ENCODE data around the gene ZBTB3.

Gene ZBTB3

GRCh38 chr11:62782753-62783152, 28.8 kb upstream of the ZBTB3 start:
- no peak overlapping the region for H3K4me3 ChIP-seq (ENCODE audit: low read depth, low read length)
- ChIA-PET CTCF (no interaction called here), POLR2A (no interaction called here)
- no peaks in the 10 kb centered on the region for H3K9me3 ChIP-seq (ENCODE audit: control insufficient read depth, insufficient read depth, low read depth, low read length)
- no peak overlapping the region for H3K27ac ChIP-seq (ENCODE audit: extremely low read depth, low read depth, low read length)
- no peaks in the 10 kb centered on the region for H3K4me1 ChIP-seq (ENCODE audit: control insufficient read depth, insufficient read depth, low read length)
- H3K36me3 ChIP-seq (ENCODE audit: control insufficient read depth in 2 of 2, insufficient read depth in 1 of 2, low read length in 2 of 2), result peaks cover 0 to 42% of the 10 kb centered on the region in 2 experiments; a peak in 2 of 3 replicates
- TF ChIP-seq ZNF660 (tag by site-specific recombination; IDR thresholded peaks at IDR 0.05), result no peak
- TF ChIP-seq ZNF792 (tag by site-specific recombination; IDR thresholded peaks at IDR 0.05), result no peak
- TF ChIP-seq ZNF146 (tag by site-specific recombination; IDR thresholded peaks at IDR 0.05), result no peak
- TF ChIP-seq ZNF626 (tag by site-specific recombination; IDR thresholded peaks at IDR 0.05), result no peak
- TF ChIP-seq ZBTB10 (tag by site-specific recombination; IDR thresholded peaks at IDR 0.05), result no peak
- TF ChIP-seq ZBTB17 (tag by site-specific recombination; IDR thresholded peaks at IDR 0.05), result no peak
- no peak for TF ChIP-seq HIC1 (tag by site-specific recombination; IDR thresholded peaks at IDR 0.05)
- no peak for TF ChIP-seq ZNF184 (tag by site-specific recombination; IDR thresholded peaks at IDR 0.05)
- TF ChIP-seq ZNF544 (tag by site-specific recombination; IDR thresholded peaks at IDR 0.05), result no peak
- TF ChIP-seq ZNF324 (tag by site-specific recombination; IDR thresholded peaks at IDR 0.05), result no peak

GRCh38 chr11:62778441-62778840, 24.5 kb upstream of the ZBTB3 start:
- H3K9me3 ChIP-seq (ENCODE audit: control insufficient read depth, insufficient read depth, low read depth, low read length), result no peaks in the 10 kb centered on the region
- no peaks in the 10 kb centered on the region for H3K4me1 ChIP-seq (ENCODE audit: control insufficient read depth, insufficient read depth, low read length)
- ChIA-PET CTCF (no interaction called here), POLR2A (interaction anchor here (0.6 kb wide), 1 partner anchor 79 kb away, joined by 6 read pairs; no protein-coding TSS in a partner anchor)
- no peak overlapping the region for H3K4me3 ChIP-seq (ENCODE audit: low read depth, low read length)
- H3K36me3 ChIP-seq (ENCODE audit: control insufficient read depth in 2 of 2, insufficient read depth in 1 of 2, low read length in 2 of 2), result peaks cover 0 to 64% of the 10 kb centered on the region in 2 experiments; a peak in 2 of 3 replicates
- no peak overlapping the region for H3K27ac ChIP-seq (ENCODE audit: extremely low read depth, low read depth, low read length)
- TF ChIP-seq ZBTB10 (tag by site-specific recombination; IDR thresholded peaks at IDR 0.05) (no peak), MYNN (tag by site-specific recombination; IDR thresholded peaks at IDR 0.05; ENCODE audit: borderline replicate concordance) (no peak), ZNF16 (tag by site-specific recombination; IDR thresholded peaks at IDR 0.05; ENCODE audit: low read depth) (no peak), ZNF488 (tag by site-specific recombination; IDR thresholded peaks at IDR 0.05) (no peak), ZNF23 (tag by site-specific recombination; IDR thresholded peaks at IDR 0.05; ENCODE audit: borderline replicate concordance) (no peak), ZNF792 (tag by site-specific recombination; IDR thresholded peaks at IDR 0.05) (no peak), ZNF292 (tag by site-specific recombination; IDR thresholded peaks at IDR 0.05; ENCODE audit: borderline replicate concordance, low read depth) (no peak), KLF10 (tag by site-specific recombination; IDR thresholded peaks at IDR 0.05) (no peak), ZBTB26 (tag by site-specific recombination; optimal IDR thresholded peaks at IDR 0.05) (no peak), ZNF324 (tag by site-specific recombination; IDR thresholded peaks at IDR 0.05) (no peak), ZNF157 (tag by site-specific recombination; IDR thresholded peaks at IDR 0.05) (no peak), ZNF266 (tag by site-specific recombination; IDR thresholded peaks at IDR 0.05; ENCODE audit: low read depth) (no peak), ZNF239 (tag by site-specific recombination; IDR thresholded peaks at IDR 0.05) (no peak), TRIM28 (IDR thresholded peaks at IDR 0.05; ENCODE audit: borderline replicate concordance, low read length) (no peak), ZFP69B (tag by site-specific recombination; IDR thresholded peaks at IDR 0.05) (no peak), ZNF785 (tag by site-specific recombination; IDR thresholded peaks at IDR 0.05) (no peak), HOXC10 (CRISPR knock-in tag; IDR thresholded peaks at IDR 0.05) (no peak), HOXA7 (CRISPR knock-in tag; IDR thresholded peaks at IDR 0.05; ENCODE audit: borderline replicate concordance) (no peak), ZNF571 (tag by site-specific recombination; IDR thresholded peaks at IDR 0.05) (no peak)

All from HEK293 (cell line).